LNCAP (cell line): ENCODE results near the gene MAGI2.

Experiments used
- CTCF ChIP-seq: fragments of 450-650 bp; IDR thresholded peaks from 2 replicates; pipeline ENCODE4 v1.5.1; 2017; ENCODE audit warnings: mild to moderate bottlenecking

Gene MAGI2

GRCh38 chr7:78111386-78111785 lies 1342.1 kb downstream of the MAGI2 start:
- no peak for TF ChIP-seq CTCF

- TF ChIP-seq CTCF = no peak
These were observed 1350.0 kb downstream of the MAGI2 start for GRCh38 chr7:78103475-78103874.

- TF ChIP-seq CTCF = no peak
These were observed 1352.4 kb downstream of the MAGI2 start for GRCh38 chr7:78101076-78101475.

GRCh38 chr7:78099715-78100394 lies 1353.6 kb downstream of the MAGI2 start:
- TF ChIP-seq CTCF = no peak

GRCh38 chr7:78095549-78095948 lies 1357.9 kb downstream of the MAGI2 start:
- no peak for TF ChIP-seq CTCF

GRCh38 chr7:78092331-78092730 lies 1361.1 kb downstream of the MAGI2 start:
- no peak for TF ChIP-seq CTCF

GRCh38 chr7:78090616-78091015 lies 1362.9 kb downstream of the MAGI2 start:
- TF ChIP-seq CTCF = no peak
